Fibroblast of villous mesenchyme (primary cell): ENCODE results near the gene SFI1. TPM values are rescaled to one million over a fixed set of nuclear protein-coding genes. Genes with fewer than 3 reads are reported as not detected.
"Not testable (repeated sequence)": the region's sequence is repeated elsewhere in the genome, so short reads cannot be mapped to it uniquely, and the experiment has no call there.

Experiments
- DNase-seq: peaks from one replicate; pipeline ENCODE4 v3.0.0-alpha.2; 2010; ENCODE audit warnings: low read depth
- H3K4me3 ChIP-seq: 2 replicates; pipeline ENCODE4 v1.5.1; 2011; ENCODE audit warnings: low read depth, mild to moderate bottlenecking, low read length
- CTCF ChIP-seq: IDR thresholded peaks from 2 replicates; pipeline ENCODE4 v1.5.1; 2012; ENCODE audit warnings: low read depth, mild to moderate bottlenecking, low read length; ENCODE audit not compliant: insufficient read depth
- total RNA-seq: library from RNA; depleted of rRNA; stranded (reverse); fragments of >200 nt; gene quantifications from 2 replicates; pipeline ENCODE4 v1.2.3, GENCODE V29; 2012

The SFI1 gene
- total RNA-seq, 1 donor = 15.5 TPM

DNA sequence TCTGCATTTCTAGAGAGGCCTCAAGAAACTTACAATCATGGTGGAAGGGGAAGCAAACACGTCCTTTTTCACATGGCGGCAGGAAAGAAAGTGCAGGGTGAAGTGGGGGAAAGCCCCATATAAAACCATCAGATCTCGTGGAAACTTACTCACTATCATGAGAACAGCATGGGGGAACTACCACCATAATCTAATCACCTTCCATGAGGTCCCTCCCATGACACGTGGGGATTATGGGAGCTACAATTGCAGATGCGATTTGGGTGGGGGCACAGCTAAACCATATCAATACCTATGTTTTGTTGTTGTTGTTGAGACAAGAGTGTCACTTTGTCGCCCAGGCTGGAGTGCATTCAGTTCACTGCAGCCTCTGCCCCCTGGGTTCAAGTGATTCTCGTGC, 29.9 kb downstream of the SFI1 start:
- no peak for TF ChIP-seq CTCF
- DNase-seq = no peak
- no peak overlapping the region for H3K4me3 ChIP-seq

DNA sequence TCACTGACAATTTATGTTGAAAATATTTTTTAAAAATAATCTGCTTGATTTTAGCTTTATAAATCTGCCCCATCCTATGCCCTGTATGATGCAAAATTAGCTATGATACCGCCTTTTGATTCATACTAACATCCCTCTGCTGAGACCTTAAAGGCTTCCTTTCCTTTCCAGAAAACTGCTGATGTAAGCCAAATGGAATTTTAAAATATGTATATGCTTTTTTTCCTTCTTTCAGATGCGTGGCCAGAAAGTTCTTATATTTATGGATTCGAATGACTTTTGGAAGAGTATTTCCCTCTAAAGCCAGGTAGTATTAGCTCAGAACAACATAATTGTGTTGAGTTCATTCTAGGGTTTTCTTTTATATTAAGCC, 34.5 kb downstream of the SFI1 start:
- no peak overlapping the region for H3K4me3 ChIP-seq
- DNase-seq = peak; percentile 31
- TF ChIP-seq CTCF = no peak

DNA sequence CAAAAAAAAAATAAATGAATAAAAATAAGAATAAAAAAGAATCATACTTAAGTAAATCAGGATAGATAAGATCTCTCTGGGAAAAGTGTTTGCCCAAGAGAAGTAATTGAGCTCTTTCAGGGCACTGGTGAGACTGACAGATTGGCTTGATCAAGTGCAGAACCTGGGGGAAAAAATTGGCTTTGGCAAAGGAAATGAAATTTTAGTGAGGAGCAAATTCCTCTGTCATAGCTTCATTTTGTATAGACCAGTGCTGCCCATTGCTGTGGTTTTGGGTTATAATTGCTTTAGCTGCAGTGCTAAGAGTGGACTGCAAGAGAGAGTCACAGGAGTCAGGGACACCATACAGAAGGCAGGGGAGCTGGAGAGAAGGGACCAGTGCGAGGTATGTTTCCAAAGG, 35.7 kb downstream of the SFI1 start:
- peak; percentile 6 for DNase-seq

DNA sequence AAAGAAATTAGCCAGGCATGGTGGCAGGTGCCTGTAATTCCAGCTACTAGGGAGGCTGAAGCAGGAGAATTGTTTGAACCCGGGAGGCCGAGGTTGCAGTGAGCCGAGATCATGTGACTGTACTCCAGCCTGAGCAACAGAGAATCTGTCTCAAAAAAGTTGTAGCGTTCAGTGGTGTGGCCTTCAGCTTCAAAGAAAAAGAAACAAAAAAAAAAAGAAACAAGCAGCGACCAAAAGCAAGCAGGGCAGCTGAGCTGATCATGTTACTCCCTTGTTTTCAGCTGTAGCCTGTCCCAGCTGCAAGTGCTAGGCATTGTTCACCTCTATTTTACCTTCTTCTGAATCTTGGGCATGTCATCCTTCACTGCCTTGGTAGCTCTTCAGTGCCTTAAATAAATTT, 37.0 kb downstream of the SFI1 start:
- no peak for DNase-seq
- no peak for TF ChIP-seq CTCF

More for the DNA sequence above, 35.7 kb downstream of the SFI1 start:
- H3K4me3 ChIP-seq = no peak overlapping the region
- TF ChIP-seq CTCF = no peak

GRCh38 chr22:31537019-31537535, 40.7 kb downstream of the SFI1 start:
- TF ChIP-seq CTCF = no peak
- H3K4me3 ChIP-seq = no peak overlapping the region
- no peak for DNase-seq

More for the DNA sequence above, 37.0 kb downstream of the SFI1 start:
- H3K4me3 ChIP-seq = no peak overlapping the region

GRCh38 chr22:31538815-31539214, 42.5 kb downstream of the SFI1 start:
- no peak overlapping the region for H3K4me3 ChIP-seq
- no peak for TF ChIP-seq CTCF
- DNase-seq = no peak

DNA sequence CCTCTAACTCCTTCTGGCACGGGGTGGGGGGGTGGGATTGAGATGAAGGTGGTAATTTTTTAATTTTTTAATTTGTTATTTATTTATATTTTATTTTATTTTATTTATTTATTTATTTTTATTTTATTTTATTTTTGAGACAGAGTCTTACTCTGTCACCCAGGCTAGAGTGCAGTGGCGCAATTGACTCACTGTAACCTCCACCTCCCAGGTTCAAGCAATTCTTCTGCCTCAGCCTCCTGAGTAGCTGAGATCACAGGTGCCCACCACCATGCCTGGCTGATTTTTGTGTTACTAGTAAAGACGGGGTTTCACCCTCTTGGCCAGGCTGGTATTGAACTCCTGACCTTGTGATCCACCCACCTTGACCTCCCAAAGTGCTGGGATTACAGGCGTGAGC, 43.8 kb downstream of the SFI1 start:
- H3K4me3 ChIP-seq = not testable (repeated sequence)

More for the DNA sequence above, 43.8 kb downstream of the SFI1 start:
- not testable (repeated sequence) for DNase-seq
